Measurements from ENCODE around the gene AP5S1. TPM values are rescaled to one million over a fixed set of nuclear protein-coding genes. Genes with fewer than 3 reads are reported as not detected.

AP5S1 gene
- total and polyA plus RNA-seq, 2 of the 13 experiments (the other 11 are each of a cell fraction or from before 2014, with no cell fraction given), result 7.9 to 23.2 TPM

DNA sequence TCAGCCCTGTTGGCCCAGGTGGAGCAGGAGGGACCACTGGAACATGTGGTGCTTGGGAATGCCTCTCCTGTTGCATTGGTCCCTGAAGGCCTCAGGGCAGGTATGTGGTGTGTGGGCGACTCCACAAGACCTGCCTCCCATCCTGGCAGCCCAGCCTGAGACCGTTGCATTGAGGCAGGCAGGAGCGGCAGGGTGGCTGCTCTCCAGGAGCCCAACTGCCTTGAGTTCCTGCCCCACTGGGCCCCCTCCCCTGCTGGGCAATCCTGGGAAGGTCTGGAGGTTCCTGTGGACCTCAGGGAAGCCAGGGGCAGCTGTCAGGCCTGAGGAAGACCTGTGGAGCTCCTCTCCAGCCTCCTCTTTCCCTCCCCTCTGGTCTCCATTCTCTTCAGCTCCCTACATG lies 46.1 kb downstream of the AP5S1 start (continued):
- TF ChIP-seq, protein P1, sequence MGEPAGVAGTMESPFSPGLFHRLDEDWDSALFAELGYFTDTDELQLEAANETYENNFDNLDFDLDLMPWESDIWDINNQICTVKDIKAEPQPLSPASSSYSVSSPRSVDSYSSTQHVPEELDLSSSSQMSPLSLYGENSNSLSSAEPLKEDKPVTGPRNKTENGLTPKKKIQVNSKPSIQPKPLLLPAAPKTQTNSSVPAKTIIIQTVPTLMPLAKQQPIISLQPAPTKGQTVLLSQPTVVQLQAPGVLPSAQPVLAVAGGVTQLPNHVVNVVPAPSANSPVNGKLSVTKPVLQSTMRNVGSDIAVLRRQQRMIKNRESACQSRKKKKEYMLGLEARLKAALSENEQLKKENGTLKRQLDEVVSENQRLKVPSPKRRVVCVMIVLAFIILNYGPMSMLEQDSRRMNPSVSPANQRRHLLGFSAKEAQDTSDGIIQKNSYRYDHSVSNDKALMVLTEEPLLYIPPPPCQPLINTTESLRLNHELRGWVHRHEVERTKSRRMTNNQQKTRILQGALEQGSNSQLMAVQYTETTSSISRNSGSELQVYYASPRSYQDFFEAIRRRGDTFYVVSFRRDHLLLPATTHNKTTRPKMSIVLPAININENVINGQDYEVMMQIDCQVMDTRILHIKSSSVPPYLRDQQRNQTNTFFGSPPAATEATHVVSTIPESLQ (CRISPR knock-in tag; conservative IDR thresholded peaks at IDR 0.05), result no peak
- 0 out of 2 replicates have a peak, but pooled peaks have one; percentile 35 for TF ChIP-seq CAMTA2 (CRISPR knock-in tag; IDR thresholded peaks at IDR 0.05; ENCODE audit: borderline replicate concordance)
- peak; percentile 53 for TF ChIP-seq AGO2 (optimal IDR thresholded peaks at IDR 0.05; ENCODE audit: low read depth, low read length)
- TF ChIP-seq, protein P2, sequence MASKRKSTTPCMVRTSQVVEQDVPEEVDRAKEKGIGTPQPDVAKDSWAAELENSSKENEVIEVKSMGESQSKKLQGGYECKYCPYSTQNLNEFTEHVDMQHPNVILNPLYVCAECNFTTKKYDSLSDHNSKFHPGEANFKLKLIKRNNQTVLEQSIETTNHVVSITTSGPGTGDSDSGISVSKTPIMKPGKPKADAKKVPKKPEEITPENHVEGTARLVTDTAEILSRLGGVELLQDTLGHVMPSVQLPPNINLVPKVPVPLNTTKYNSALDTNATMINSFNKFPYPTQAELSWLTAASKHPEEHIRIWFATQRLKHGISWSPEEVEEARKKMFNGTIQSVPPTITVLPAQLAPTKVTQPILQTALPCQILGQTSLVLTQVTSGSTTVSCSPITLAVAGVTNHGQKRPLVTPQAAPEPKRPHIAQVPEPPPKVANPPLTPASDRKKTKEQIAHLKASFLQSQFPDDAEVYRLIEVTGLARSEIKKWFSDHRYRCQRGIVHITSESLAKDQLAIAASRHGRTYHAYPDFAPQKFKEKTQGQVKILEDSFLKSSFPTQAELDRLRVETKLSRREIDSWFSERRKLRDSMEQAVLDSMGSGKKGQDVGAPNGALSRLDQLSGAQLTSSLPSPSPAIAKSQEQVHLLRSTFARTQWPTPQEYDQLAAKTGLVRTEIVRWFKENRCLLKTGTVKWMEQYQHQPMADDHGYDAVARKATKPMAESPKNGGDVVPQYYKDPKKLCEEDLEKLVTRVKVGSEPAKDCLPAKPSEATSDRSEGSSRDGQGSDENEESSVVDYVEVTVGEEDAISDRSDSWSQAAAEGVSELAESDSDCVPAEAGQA (IDR thresholded peaks at IDR 0.05; ENCODE audit: low read depth), result no peak
- TF ChIP-seq, protein P2 (CRISPR knock-in tag; IDR thresholded peaks at IDR 0.05; ENCODE audit: borderline replicate concordance), result no peak
- TF ChIP-seq ZNF552 (CRISPR knock-in tag; IDR thresholded peaks at IDR 0.05; ENCODE audit: borderline replicate concordance), result no peak
- peak; percentile 30; the same call in 1 of the 2 replicates for TF ChIP-seq NRL (CRISPR knock-in tag; IDR thresholded peaks at IDR 0.05; ENCODE audit: borderline replicate concordance)
- TF ChIP-seq ZBTB42 (CRISPR knock-in tag; IDR thresholded peaks at IDR 0.05), result no peak
- 0 out of 2 replicates have a peak, but pooled peaks have one; percentile 46 for TF ChIP-seq ZNF225 (CRISPR knock-in tag; IDR thresholded peaks at IDR 0.05)
- TF ChIP-seq, protein P3, sequence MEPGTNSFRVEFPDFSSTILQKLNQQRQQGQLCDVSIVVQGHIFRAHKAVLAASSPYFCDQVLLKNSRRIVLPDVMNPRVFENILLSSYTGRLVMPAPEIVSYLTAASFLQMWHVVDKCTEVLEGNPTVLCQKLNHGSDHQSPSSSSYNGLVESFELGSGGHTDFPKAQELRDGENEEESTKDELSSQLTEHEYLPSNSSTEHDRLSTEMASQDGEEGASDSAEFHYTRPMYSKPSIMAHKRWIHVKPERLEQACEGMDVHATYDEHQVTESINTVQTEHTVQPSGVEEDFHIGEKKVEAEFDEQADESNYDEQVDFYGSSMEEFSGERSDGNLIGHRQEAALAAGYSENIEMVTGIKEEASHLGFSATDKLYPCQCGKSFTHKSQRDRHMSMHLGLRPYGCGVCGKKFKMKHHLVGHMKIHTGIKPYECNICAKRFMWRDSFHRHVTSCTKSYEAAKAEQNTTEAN (CRISPR knock-in tag; conservative IDR thresholded peaks at IDR 0.05), result no peak

Data from HepG2 (cell line).